HG03045 (cell line): ENCODE measurements around the gene OSGIN1.

Source experiments
- ATAC-seq: cut with Tn5 transposase; IDR thresholded peaks from one replicate; pipeline ENCODE4 v1.9.1; 2021; ENCODE audit warnings: mild to moderate bottlenecking, moderate library complexity; ENCODE audit not compliant: unreplicated experiment

OSGIN1 gene

GRCh38 chr16:83995754-83996153 is 42.7 kb downstream of the OSGIN1 start:
- no peak for ATAC-seq

- no peak for ATAC-seq
Measured at GRCh38 chr16:83996481-83997252, 43.6 kb downstream of the OSGIN1 start.

GRCh38 chr16:83998091-83998490 is 45.1 kb downstream of the OSGIN1 start:
- ATAC-seq = no peak

GRCh38 chr16:84000989-84001642 is 48.1 kb downstream of the OSGIN1 start:
- ATAC-seq = no peak

GRCh38 chr16:84001726-84002125 is 48.7 kb downstream of the OSGIN1 start:
- ATAC-seq = no peak

- ATAC-seq = no peak
Measured at GRCh38 chr16:84003038-84003437, 50.0 kb downstream of the OSGIN1 start.

- no peak for ATAC-seq
Measured at GRCh38 chr16:84004442-84004841, 51.4 kb downstream of the OSGIN1 start.

- no peak for ATAC-seq
Measured at GRCh38 chr16:84005391-84005790, 52.4 kb downstream of the OSGIN1 start.

- no peak for ATAC-seq
Measured at GRCh38 chr16:84007520-84007919, 54.5 kb downstream of the OSGIN1 start.

GRCh38 chr16:84007965-84008364 is 54.9 kb downstream of the OSGIN1 start:
- ATAC-seq = no peak

- no peak for ATAC-seq
Measured at GRCh38 chr16:84009282-84009681, 56.2 kb downstream of the OSGIN1 start.

- ATAC-seq = no peak
Measured at GRCh38 chr16:84013787-84014569, 60.9 kb downstream of the OSGIN1 start.

- ATAC-seq = no peak
Measured at GRCh38 chr16:84014570-84015327, 61.7 kb downstream of the OSGIN1 start.

GRCh38 chr16:84015399-84015798 is 62.4 kb downstream of the OSGIN1 start:
- ATAC-seq = no peak
